ENCODE data around the gene GPC4. TPM values are rescaled to one million over a fixed set of nuclear protein-coding genes. Genes with fewer than 3 reads are reported as not detected.

Gene GPC4
- total RNA-seq, 2 experiments from 2014 or later, result not detected

DNA sequence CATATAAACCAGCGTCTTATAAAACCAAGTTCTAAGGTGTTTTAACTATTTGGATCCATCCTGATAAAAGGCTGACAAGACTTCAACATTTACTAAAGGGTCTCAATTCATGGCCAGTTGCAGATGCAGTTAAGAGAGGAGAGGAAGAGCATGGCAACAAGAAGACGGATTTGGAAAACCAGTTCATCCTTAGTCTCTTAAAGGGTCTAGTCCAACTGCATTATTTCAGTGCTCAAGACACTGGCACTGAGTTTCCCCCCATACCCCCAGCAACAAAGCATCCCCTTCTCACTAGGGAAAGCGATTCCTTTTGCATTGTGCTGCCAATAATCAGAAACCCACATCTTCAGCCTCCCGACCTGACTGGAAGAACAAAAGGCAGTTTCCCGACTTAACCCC lies 106.8 kb downstream of the GPC4 start:
- DNase-seq (no peak), ATAC-seq (no peak)
- no peak overlapping the region for H3K4me3 Mint-ChIP-seq
- POLR2A ChIA-PET, result no interaction called here
- no peaks in the 10 kb centered on the region for H3K9me3 Mint-ChIP-seq (ENCODE audit: insufficient read depth)
- no peaks in the 10 kb centered on the region for H3K4me1 Mint-ChIP-seq (ENCODE audit: low read depth)
- H3K27me3 Mint-ChIP-seq (ENCODE audit: low read depth), result no peaks in the 10 kb centered on the region
- no peaks in the 10 kb centered on the region for H3K36me3 Mint-ChIP-seq (ENCODE audit: low read depth)
- no peak overlapping the region for H3K27ac Mint-ChIP-seq
- CTCF ChIA-PET, result no interaction called here

- ChIA-PET POLR2A (no interaction called here), CTCF (no interaction called here)
- Mint-ChIP-seq H3K27me3 (ENCODE audit: low read depth) (no peaks in the 10 kb centered on the region), H3K9me3 (ENCODE audit: insufficient read depth) (no peaks in the 10 kb centered on the region), H3K4me1 (ENCODE audit: low read depth) (no peaks in the 10 kb centered on the region), H3K4me3 (no peak overlapping the region), H3K36me3 (ENCODE audit: low read depth) (no peaks in the 10 kb centered on the region), H3K27ac (no peak overlapping the region)
- DNase-seq (no peak), ATAC-seq (no peak)
These were observed 107.4 kb downstream of the GPC4 start for GRCh38 chrX:133307637-133308498.

- no peaks in the 10 kb centered on the region for H3K9me3 Mint-ChIP-seq (ENCODE audit: insufficient read depth)
- no peak overlapping the region for H3K4me3 Mint-ChIP-seq
- H3K27me3 Mint-ChIP-seq (ENCODE audit: low read depth), result no peaks in the 10 kb centered on the region
- no peaks in the 10 kb centered on the region for H3K36me3 Mint-ChIP-seq (ENCODE audit: low read depth)
- H3K27ac Mint-ChIP-seq, result no peak overlapping the region
- ATAC-seq (no peak), DNase-seq (no peak)
- POLR2A ChIA-PET, result no interaction called here
- no peaks in the 10 kb centered on the region for H3K4me1 Mint-ChIP-seq (ENCODE audit: low read depth)
- CTCF ChIA-PET, result no interaction called here
These were observed 108.2 kb downstream of the GPC4 start for GRCh38 chrX:133307094-133307493.

DNA sequence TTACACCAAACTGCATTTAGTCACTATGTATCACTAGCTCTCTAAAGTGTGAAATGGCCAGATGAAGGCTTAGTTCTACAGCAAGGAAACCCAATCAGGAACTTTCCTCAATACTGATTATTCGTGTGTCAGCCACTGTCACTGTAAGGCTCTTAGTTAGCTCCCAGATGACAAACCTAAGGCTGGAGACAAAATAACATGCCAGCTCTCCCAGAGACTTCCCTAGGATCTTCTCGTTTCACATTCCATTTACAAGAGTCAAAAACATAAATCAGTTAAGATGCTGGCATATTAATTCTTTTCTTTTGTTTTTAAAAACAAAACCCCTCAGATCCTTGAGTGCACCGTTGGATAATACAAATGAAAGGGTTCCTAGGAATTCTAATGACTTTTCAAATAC lies 109.0 kb downstream of the GPC4 start:
- POLR2A ChIA-PET, result no interaction called here
- no peak for ATAC-seq
- no peaks in the 10 kb centered on the region for H3K36me3 Mint-ChIP-seq (ENCODE audit: low read depth)
- DNase-seq, result no peak
- no peaks in the 10 kb centered on the region for H3K4me1 Mint-ChIP-seq (ENCODE audit: low read depth)
- H3K27ac Mint-ChIP-seq, result no peak overlapping the region
- H3K4me3 Mint-ChIP-seq, result no peak overlapping the region
- CTCF ChIA-PET, result no interaction called here
- H3K27me3 Mint-ChIP-seq (ENCODE audit: low read depth), result no peaks in the 10 kb centered on the region
- H3K9me3 Mint-ChIP-seq (ENCODE audit: insufficient read depth), result no peaks in the 10 kb centered on the region

DNA sequence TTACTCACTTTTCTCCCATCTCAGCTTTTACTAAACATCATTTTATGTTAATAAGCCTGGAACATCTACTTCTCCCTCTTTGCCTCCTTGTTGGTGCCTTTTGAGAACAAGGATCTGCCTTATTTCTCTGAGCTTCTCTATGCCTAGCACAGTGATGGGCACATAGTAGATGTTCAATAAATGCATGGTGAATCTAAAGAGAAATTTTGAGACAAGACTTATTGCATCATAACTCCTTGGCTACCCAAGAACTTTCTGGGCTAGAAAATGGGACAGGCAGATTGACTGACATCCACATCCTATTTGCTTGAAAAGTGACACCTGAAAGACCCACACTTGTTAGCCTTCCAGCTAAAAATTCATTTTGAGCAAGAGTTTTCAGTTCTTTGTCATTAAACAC lies 109.9 kb downstream of the GPC4 start:
- no peaks in the 10 kb centered on the region for H3K36me3 Mint-ChIP-seq (ENCODE audit: low read depth)
- ATAC-seq (no peak), DNase-seq (no peak)
- no peak overlapping the region for H3K4me3 Mint-ChIP-seq
- no peak overlapping the region for H3K27ac Mint-ChIP-seq
- ChIA-PET POLR2A (no interaction called here), CTCF (no interaction called here)
- no peaks in the 10 kb centered on the region for H3K9me3 Mint-ChIP-seq (ENCODE audit: insufficient read depth)
- H3K4me1 Mint-ChIP-seq (ENCODE audit: low read depth), result no peaks in the 10 kb centered on the region
- H3K27me3 Mint-ChIP-seq (ENCODE audit: low read depth), result no peaks in the 10 kb centered on the region

GRCh38 chrX:133302775-133303445 lies 112.4 kb downstream of the GPC4 start:
- H3K27ac Mint-ChIP-seq, result no peak overlapping the region
- no peaks in the 10 kb centered on the region for H3K4me1 Mint-ChIP-seq (ENCODE audit: low read depth)
- DNase-seq (no peak), ATAC-seq (no peak)
- CTCF ChIA-PET, result no interaction called here
- no peaks in the 10 kb centered on the region for H3K27me3 Mint-ChIP-seq (ENCODE audit: low read depth)
- H3K4me3 Mint-ChIP-seq, result no peak overlapping the region
- POLR2A ChIA-PET, result no interaction called here
- H3K36me3 Mint-ChIP-seq (ENCODE audit: low read depth), result no peaks in the 10 kb centered on the region
- no peaks in the 10 kb centered on the region for H3K9me3 Mint-ChIP-seq (ENCODE audit: insufficient read depth)

DNA sequence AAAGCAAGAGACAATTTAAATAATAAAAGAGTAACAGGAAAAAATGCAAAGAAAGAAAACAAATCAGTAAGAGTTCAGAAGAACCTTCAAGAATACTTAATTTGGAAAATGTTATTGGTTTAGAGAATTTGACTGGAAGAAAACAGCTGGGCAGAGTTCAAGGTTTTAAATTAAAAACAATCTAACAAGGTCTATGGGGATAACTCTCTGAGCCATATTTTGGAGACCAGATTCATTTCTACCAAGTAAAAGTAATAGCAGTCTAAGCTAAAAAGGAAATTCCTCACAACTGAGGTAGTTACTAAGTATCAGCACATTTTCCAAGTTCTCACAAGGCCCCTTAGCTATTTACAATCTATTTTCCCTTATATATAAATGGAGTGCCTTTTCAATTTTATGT lies 114.7 kb downstream of the GPC4 start:
- Mint-ChIP-seq H3K4me1 (ENCODE audit: low read depth) (no peaks in the 10 kb centered on the region), H3K9me3 (ENCODE audit: insufficient read depth) (no peaks in the 10 kb centered on the region), H3K36me3 (ENCODE audit: low read depth) (no peaks in the 10 kb centered on the region), H3K4me3 (no peak overlapping the region), H3K27ac (no peak overlapping the region), H3K27me3 (ENCODE audit: low read depth) (no peaks in the 10 kb centered on the region)
- DNase-seq, result no peak
- ChIA-PET CTCF (no interaction called here), POLR2A (no interaction called here)
- no peak for ATAC-seq

DNA sequence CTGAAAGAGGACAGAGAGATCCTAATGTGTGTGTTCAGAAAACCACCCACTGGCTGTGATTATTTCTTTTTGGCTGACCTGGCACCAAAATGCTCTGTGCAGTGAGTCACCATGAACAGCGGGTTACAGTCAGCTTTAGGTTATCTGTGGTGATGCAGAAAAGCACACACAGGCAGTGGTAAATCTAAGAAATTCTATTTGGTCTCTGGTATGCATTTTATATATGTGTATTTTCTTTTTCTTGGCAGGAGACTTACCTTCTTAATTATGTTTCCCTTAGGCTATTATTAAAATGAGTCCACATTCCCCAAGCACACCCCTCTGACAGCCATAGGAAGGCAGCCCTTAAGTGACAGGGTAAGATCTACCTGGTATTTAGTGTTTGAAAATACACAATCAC lies 118.0 kb downstream of the GPC4 start:
- Mint-ChIP-seq H3K27me3 (ENCODE audit: low read depth) (no peaks in the 10 kb centered on the region), H3K36me3 (ENCODE audit: low read depth) (no peaks in the 10 kb centered on the region), H3K27ac (no peak overlapping the region), H3K9me3 (ENCODE audit: insufficient read depth) (no peaks in the 10 kb centered on the region), H3K4me1 (ENCODE audit: low read depth) (no peaks in the 10 kb centered on the region), H3K4me3 (no peak overlapping the region)
- ATAC-seq (no peak), DNase-seq (no peak)
- ChIA-PET CTCF (no interaction called here), POLR2A (no interaction called here)

- no peaks in the 10 kb centered on the region for H3K4me1 Mint-ChIP-seq (ENCODE audit: low read depth)
- no peak for DNase-seq
- no peak overlapping the region for H3K4me3 Mint-ChIP-seq
- ChIA-PET CTCF (no interaction called here), POLR2A (no interaction called here)
- no peaks in the 10 kb centered on the region for H3K27me3 Mint-ChIP-seq (ENCODE audit: low read depth)
- no peaks in the 10 kb centered on the region for H3K9me3 Mint-ChIP-seq (ENCODE audit: insufficient read depth)
- no peak overlapping the region for H3K27ac Mint-ChIP-seq
- no peak for ATAC-seq
- no peaks in the 10 kb centered on the region for H3K36me3 Mint-ChIP-seq (ENCODE audit: low read depth)
These were observed 121.2 kb downstream of the GPC4 start for GRCh38 chrX:133294126-133294525.

DNA sequence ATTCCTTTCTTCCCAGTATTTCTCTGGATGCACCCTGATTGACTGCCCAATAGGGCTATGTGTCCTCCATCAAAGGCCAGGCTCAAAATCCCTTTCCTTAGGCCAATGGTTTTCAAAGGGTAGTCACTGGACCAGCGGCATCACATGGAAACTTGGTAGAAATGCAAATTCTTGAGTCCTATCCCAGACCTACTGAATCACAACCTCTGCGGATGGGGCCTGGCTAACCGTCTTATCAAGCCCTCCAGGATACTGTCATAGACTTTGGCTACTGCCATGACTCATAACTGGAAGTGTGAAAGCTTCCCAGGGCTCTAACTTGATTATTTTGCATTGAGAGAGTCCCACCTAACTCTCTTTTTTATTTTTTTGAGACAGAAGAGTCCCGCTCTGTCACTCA lies 125.2 kb downstream of the GPC4 start:
- Mint-ChIP-seq H3K9me3 (ENCODE audit: insufficient read depth) (no peaks in the 10 kb centered on the region), H3K4me1 (ENCODE audit: low read depth) (no peaks in the 10 kb centered on the region), H3K36me3 (ENCODE audit: low read depth) (no peaks in the 10 kb centered on the region), H3K27me3 (ENCODE audit: low read depth) (no peaks in the 10 kb centered on the region), H3K27ac (no peak overlapping the region), H3K4me3 (no peak overlapping the region)
- POLR2A ChIA-PET, result no interaction called here
- ATAC-seq, result no peak
- CTCF ChIA-PET, result no interaction called here
- no peak for DNase-seq

DNA sequence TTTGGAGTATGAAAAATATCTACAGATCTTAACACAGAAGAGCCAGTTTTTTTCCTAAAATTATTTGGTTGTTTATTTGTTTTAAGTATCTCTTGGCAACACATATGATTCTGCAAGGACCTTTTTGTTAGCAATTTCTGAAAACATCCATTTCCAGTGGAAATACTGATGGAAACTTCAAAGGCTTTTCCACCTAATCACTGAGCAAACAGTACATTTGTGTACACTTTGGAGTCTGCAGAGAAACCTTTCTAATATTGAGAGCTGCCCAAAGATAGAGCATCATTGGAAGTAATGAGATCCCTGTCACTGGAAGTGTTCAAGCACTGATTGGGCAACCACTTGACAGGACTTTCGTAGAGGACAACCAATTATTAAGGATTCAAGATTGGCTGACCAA lies 127.4 kb downstream of the GPC4 start:
- Mint-ChIP-seq H3K9me3 (ENCODE audit: insufficient read depth) (no peaks in the 10 kb centered on the region), H3K4me1 (ENCODE audit: low read depth) (no peaks in the 10 kb centered on the region), H3K4me3 (no peak overlapping the region), H3K27ac (no peak overlapping the region), H3K27me3 (ENCODE audit: low read depth) (no peaks in the 10 kb centered on the region), H3K36me3 (ENCODE audit: low read depth) (no peaks in the 10 kb centered on the region)
- CTCF ChIA-PET, result no interaction called here
- ATAC-seq, result no peak
- DNase-seq, result no peak
- POLR2A ChIA-PET, result no interaction called here

DNA sequence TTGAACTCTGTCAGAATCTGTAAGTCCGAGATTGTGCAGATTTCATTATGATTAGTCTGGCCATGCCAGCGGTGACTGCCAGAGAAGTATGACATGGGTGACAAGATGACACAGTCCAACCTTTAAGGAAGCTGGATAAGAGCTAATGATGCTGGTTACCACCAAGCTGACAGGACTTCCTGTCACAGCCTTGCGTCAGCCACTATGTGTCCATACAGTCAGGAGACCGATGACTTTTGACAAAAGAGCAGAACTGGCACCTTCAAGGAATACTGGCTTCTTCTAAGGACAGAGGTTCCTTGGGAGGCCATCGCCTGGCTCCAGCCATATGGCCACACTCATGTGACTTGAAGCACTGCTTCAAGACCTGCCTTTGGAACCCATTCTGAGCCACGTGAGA lies 129.9 kb downstream of the GPC4 start:
- H3K27me3 Mint-ChIP-seq (ENCODE audit: low read depth), result no peaks in the 10 kb centered on the region
- H3K36me3 Mint-ChIP-seq (ENCODE audit: low read depth), result no peaks in the 10 kb centered on the region
- no peak for ATAC-seq
- no peaks in the 10 kb centered on the region for H3K4me1 Mint-ChIP-seq (ENCODE audit: low read depth)
- no peak overlapping the region for H3K27ac Mint-ChIP-seq
- ChIA-PET CTCF (no interaction called here), POLR2A (no interaction called here)
- DNase-seq, result no peak
- H3K4me3 Mint-ChIP-seq, result no peak overlapping the region
- H3K9me3 Mint-ChIP-seq (ENCODE audit: insufficient read depth), result peaks cover 8% of the 10 kb centered on the region

Data from activated CD8-positive, alpha-beta T cell treated with anti-CD3 and anti-CD28 coated beads, Interleukin-2, amount 10 ng/mL, durations not matched to agents 7 days and 5 days (primary cell).